Left ventricle myocardium superior (tissue), 1 donor: ENCODE measurements around the gene DGKI. TPM values are rescaled to one million over a fixed set of nuclear protein-coding genes. Genes with fewer than 3 reads are reported as not detected.
"Not testable (repeated sequence)": the region's sequence is repeated elsewhere in the genome, so short reads cannot be mapped to it uniquely, and the experiment has no call there.

Experiments
- ATAC-seq: fragments of 200-7000 bp; cut with Tn5 transposase; one replicate; pipeline ENCODE4 v1.9.1; 2020; ENCODE audit warnings: mild to moderate bottlenecking, moderate library complexity
- DNase-seq: peaks from one replicate; pipeline ENCODE4 v3.0.0-alpha.2; 2020
- intact Hi-C: fragments of 100-400 bp; cut with micrococcal nuclease; formaldehyde crosslinking; loops from one replicate; pipeline ENCODE4 v1.11.0; 2022
- total RNA-seq: library from RNA; stranded (reverse); fragmentation: NEBNext Ultra II Directional; extraction: Animal tissue kit (Norgen Biotek cat#: 25700); gene quantifications from one replicate; pipeline ENCODE4 v1.2.1, GENCODE V29; 2021
- donor health status: DM: no; HTN: yes; CAD: no; lungs with severe emphysema.

DGKI gene
- total RNA-seq, 1 donor from 2014 or later: 0.47 TPM

GRCh38 chr7:137839903-137840779 is 6.6 kb downstream of the DGKI start:
- ATAC-seq (no peak), DNase-seq (no peak)
- intact Hi-C loops: no loop called here

GRCh38 chr7:137838706-137839315 is 8.0 kb downstream of the DGKI start:
- intact Hi-C loops: no loop called here
- DNase-seq: no peak
- ATAC-seq: no peak

- intact Hi-C loops: no loop called here
- DNase-seq: no peak
- no peak for ATAC-seq
Measured at GRCh38 chr7:137836541-137836940, 10.2 kb downstream of the DGKI start.

GRCh38 chr7:137836113-137836509 is 10.7 kb downstream of the DGKI start:
- intact Hi-C loops: no loop called here
- ATAC-seq (no peak), DNase-seq (no peak)

GRCh38 chr7:137835486-137836112 is 11.2 kb downstream of the DGKI start:
- DNase-seq (no peak), ATAC-seq (no peak)
- intact Hi-C loops: no loop called here

GRCh38 chr7:137834552-137834951 is 12.2 kb downstream of the DGKI start:
- DNase-seq (no peak), ATAC-seq (no peak)
- intact Hi-C loops: no loop called here

- ATAC-seq, intact Hi-C loops, DNase-seq: not testable (repeated sequence)
Measured at GRCh38 chr7:137832990-137833389, 13.8 kb downstream of the DGKI start.

GRCh38 chr7:137832382-137832781 is 14.4 kb downstream of the DGKI start:
- intact Hi-C loops: no loop called here
- no peak for DNase-seq
- ATAC-seq: no peak

- DNase-seq, ATAC-seq, intact Hi-C loops: not testable (repeated sequence)
Measured at GRCh38 chr7:137831555-137831954, 15.2 kb downstream of the DGKI start.

- intact Hi-C loops: no loop called here
- DNase-seq (no peak), ATAC-seq (no peak)
Measured at GRCh38 chr7:137829337-137829992, 17.3 kb downstream of the DGKI start.

- peak; percentile 63 for ATAC-seq
- intact Hi-C loops: no loop called here
Measured at GRCh38 chr7:137828456-137828855, 18.3 kb downstream of the DGKI start.

GRCh38 chr7:137825489-137825888 is 21.3 kb downstream of the DGKI start:
- intact Hi-C loops: no loop called here
- no peak for DNase-seq
- ATAC-seq: no peak

More at GRCh38 chr7:137828456-137828855, 18.3 kb downstream of the DGKI start:
- no peak for DNase-seq

- DNase-seq (peak; percentile 81), ATAC-seq (peak; percentile 95)
- intact Hi-C loops: no loop called here
Measured at GRCh38 chr7:137820677-137821420, 25.9 kb downstream of the DGKI start.

- ATAC-seq: no peak
- no peak for DNase-seq
- intact Hi-C loops: no loop called here
Measured at GRCh38 chr7:137820156-137820555, 26.6 kb downstream of the DGKI start.

GRCh38 chr7:137818036-137818435 is 28.7 kb downstream of the DGKI start:
- intact Hi-C loops: no loop called here
- no peak for DNase-seq
- ATAC-seq: no peak

- intact Hi-C loops: no loop called here
- ATAC-seq (no peak), DNase-seq (no peak)
Measured at GRCh38 chr7:137816696-137817320, 30.0 kb downstream of the DGKI start.

GRCh38 chr7:137813541-137813940 is 33.2 kb downstream of the DGKI start:
- ATAC-seq: no peak
- no peak for DNase-seq
- intact Hi-C loops: no loop called here

GRCh38 chr7:137810248-137810647 is 36.5 kb downstream of the DGKI start:
- intact Hi-C loops: no loop called here
- no peak for ATAC-seq
- no peak for DNase-seq

- DNase-seq: no peak
- intact Hi-C loops: no loop called here
- no peak for ATAC-seq
Measured at GRCh38 chr7:137804836-137805235, 41.9 kb downstream of the DGKI start.
